GM12891 (cell line): ENCODE results near the gene IMP3.

ENCODE experiments used
- DNase-seq: peaks from one replicate; pipeline ENCODE4 v3.0.0; 2011; ENCODE audit warnings: low spot score; ENCODE audit not compliant: insufficient read length
- FAIRE-seq: peaks from 2 replicates; lab custom pipeline; 2011; peaks lifted over from hg19 to GRCh38; lab: Jason Lieb, UNC
- PAX5 ChIP-seq: IDR thresholded peaks from 2 replicates; pipeline ENCODE4 v1.6.1; 2011; ENCODE audit warnings: low read length, moderate library complexity, mild to moderate bottlenecking; ENCODE audit not compliant: insufficient read depth, severe bottlenecking
- POLR2A ChIP-seq: IDR thresholded peaks from 2 replicates; pipeline ENCODE4 v1.6.1; 2011; ENCODE audit warnings: low read depth, low read length, control low read depth
- POLR2AphosphoS5 ChIP-seq: IDR thresholded peaks from 2 replicates; pipeline ENCODE4 v1.6.1; 2011; ENCODE audit warnings: low read depth, low read length, control low read depth
- POU2F2 ChIP-seq: IDR thresholded peaks from 2 replicates; pipeline ENCODE4 v1.6.1; 2011; ENCODE audit warnings: low read depth, mild to moderate bottlenecking, control low read depth, low read length, moderate library complexity
- SPI1 ChIP-seq: IDR thresholded peaks from 2 replicates; pipeline ENCODE4 v1.6.1; 2011; ENCODE audit warnings: low read depth, low read length, control low read depth
- TAF1 ChIP-seq: IDR thresholded peaks from 2 replicates; pipeline ENCODE4 v1.6.1; 2011; ENCODE audit warnings: low read depth, low read length, control low read depth

Gene IMP3

GRCh38 chr15:75599401-75599800 is 40.6 kb downstream of the IMP3 start:
- no peak for FAIRE-seq
- no peak for DNase-seq

GRCh38 chr15:75598361-75598760 is 41.7 kb downstream of the IMP3 start:
- no peak for TF ChIP-seq POLR2AphosphoS5
- TF ChIP-seq SPI1 = no peak
- no peak for TF ChIP-seq POLR2A
- no peak for TF ChIP-seq TAF1
- TF ChIP-seq POU2F2 = no peak
- no peak for TF ChIP-seq PAX5
- DNase-seq (no peak), FAIRE-seq (no peak)

More at GRCh38 chr15:75599401-75599800, 40.6 kb downstream of the IMP3 start:
- TF ChIP-seq POLR2A (no peak), TAF1 (no peak), POLR2AphosphoS5 (no peak), PAX5 (no peak), POU2F2 (no peak), SPI1 (no peak)

DNA sequence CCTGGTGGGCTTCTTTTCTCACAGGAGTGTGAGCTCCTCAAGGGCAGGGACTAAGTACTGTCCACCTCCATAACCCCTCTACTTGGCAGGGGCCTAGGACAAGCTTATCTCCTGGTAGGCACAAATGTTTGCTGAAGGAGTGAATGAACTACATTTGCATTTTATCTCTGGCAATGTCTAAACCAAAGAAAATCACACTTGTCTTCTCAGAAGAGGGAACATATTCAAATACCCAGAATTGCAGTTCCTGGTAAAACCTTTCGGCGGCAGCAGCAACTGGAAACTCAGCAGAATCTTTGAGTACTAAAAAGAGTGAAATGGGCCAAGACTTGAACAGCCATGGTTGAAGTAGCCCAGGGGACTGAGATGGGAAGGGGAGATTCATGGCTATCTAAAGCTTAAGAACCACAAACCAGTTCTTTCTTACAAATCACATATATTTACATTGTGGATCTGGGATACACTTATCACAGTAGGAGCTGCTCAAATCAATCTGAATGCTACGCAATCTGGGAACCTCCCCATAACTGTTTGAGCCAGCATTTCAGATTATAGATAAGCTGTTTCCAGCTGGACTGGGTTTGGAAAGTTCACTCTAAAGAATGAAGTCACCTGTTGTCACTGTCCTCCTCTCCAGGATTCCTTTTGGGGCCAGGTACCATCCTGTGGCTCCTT is 42.2 kb downstream of the IMP3 start:
- FAIRE-seq (peak; percentile 63), DNase-seq (no peak)
- TF ChIP-seq POU2F2 (no peak), TAF1 (no peak), SPI1 (no peak), POLR2A (no peak), PAX5 (no peak), POLR2AphosphoS5 (no peak)

GRCh38 chr15:75596703-75597345 is 43.2 kb downstream of the IMP3 start:
- TF ChIP-seq PAX5 = no peak
- FAIRE-seq (no peak), DNase-seq (no peak)

DNA sequence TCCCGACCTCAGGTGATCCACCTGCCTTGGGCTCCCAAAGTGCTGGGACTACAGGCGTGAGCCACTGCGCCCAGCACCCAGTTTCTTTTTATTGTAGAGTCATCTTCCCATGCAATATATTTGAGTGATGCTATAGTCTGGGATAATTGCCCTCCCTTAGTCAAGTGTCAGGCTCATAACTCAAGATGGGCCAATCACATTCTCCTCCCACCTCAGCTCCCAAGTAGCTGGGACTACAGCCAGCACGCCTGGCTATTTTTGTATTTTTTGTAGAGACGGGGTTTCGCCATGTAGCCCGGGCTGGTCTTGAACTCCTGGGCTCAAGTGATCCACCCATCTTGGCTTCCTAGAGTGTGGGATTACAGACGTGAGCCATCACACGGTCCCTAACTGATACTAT is 45.7 kb downstream of the IMP3 start:
- FAIRE-seq (no peak), DNase-seq (no peak)
- TF ChIP-seq POU2F2 = no peak
- TF ChIP-seq PAX5 = no peak
- no peak for TF ChIP-seq POLR2AphosphoS5
- TF ChIP-seq POLR2A = no peak
- no peak for TF ChIP-seq SPI1
- no peak for TF ChIP-seq TAF1

- TF ChIP-seq PAX5 (no peak), POLR2AphosphoS5 (no peak), POU2F2 (no peak), SPI1 (no peak), POLR2A (no peak), TAF1 (no peak)
- FAIRE-seq (no peak), DNase-seq (no peak)
These were observed 48.2 kb downstream of the IMP3 start for GRCh38 chr15:75591655-75592364.

DNA sequence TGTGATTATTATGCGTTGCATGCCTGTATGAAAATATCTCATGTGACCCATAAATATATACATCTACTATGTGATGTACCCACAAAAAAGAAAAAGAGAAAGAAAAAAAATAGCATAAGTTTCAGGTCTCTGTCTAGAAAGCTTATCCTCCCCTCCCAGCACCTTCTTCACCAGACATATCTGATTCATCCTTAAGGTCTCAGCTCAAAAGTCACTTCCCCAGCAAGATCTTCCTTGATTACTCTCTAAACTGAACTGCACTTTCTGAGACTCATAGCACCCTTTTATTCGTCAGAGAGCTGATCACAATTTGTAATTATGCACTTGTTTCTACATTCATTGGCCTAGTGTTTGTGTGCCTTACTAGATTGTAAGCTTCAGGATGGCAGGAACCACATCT is 49.8 kb downstream of the IMP3 start:
- no peak for FAIRE-seq
- DNase-seq = no peak
- no peak for TF ChIP-seq PAX5
- TF ChIP-seq TAF1 = no peak
- TF ChIP-seq POLR2AphosphoS5 = no peak
- no peak for TF ChIP-seq POU2F2
- TF ChIP-seq SPI1 = no peak
- TF ChIP-seq POLR2A = no peak
